ENCODE measurements around the gene ADAMTSL1.

The ADAMTSL1 gene

DNA sequence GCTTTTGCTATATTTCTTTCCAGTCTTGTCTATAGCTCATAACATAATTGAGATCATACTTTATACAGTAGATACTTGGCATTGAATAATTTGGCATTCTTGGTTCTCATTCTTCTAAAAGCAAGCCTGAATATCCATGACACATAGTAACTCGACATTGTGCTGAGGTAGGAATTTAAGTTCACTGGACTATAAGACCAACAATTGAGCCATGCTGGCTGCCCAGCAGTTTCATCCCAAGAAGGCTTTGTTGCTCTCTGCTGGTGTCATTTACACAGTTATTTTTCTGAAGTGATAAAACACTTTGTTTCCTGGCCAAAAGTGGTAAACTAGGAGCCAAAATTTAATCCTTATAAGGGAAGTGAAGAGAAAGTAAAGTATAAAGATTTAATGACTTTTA lies 192.0 kb downstream of the ADAMTSL1 start:
- peak; percentile 32 for DNase-seq (ENCODE audit: low read depth, low spot score)

DNA sequence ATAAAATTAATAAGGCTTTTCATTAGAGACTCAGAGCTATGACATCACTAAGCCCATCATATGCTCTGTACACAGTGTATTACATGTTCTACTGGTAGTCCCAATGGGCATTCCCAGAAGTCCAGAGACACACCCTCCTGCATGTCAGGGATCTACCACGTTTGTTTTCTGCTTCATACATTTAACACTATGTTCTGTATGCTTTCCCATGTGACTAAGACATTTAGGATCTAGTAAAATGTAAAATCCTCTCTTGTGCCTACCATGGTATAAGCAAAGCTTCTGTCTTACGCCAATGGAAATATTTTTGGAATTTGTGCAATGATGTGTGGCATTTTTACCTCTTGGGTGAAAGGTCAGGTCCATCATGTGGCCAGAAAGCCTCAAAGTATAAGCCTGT lies 192.4 kb downstream of the ADAMTSL1 start:
- DNase-seq (ENCODE audit: low read depth, low spot score): peak; percentile 49

DNA sequence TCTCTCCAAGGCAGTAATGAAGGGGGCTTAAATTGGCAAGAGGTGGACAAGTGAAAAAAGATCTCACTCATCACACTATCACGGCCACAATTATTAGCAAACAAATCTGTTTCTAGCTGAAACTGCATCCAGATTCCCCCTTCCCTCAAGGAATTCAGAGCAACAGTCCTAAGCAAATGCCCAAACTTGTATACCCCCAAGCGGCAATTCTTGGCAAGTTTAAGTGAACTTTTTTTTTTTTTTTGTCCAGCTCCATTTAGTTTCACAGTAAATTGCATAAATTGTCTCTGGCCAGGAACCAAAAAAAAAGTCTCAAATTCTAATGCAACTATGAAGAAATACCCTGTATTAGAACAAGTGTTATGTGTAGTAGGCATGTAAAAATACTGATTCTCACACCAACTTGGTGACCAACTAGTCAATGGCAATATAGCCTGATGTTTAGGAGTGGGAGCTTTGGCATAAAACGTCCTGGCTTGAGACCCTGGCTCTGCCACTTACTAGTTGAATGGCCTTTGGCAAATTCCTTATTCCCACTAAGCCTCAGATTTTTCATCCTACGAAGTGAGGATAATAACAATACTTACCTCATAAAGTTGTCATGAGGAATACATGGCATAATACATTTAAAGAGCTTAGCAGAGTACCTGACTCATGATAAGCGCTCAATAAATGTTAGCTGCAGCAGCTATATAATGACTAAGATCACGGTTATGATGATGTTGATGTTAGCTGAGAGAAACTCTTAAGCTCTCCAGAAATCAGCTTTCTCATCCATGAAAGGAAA lies 193.2 kb downstream of the ADAMTSL1 start:
- DNase-seq (ENCODE audit: low read depth, low spot score): peak; percentile 62

DNA sequence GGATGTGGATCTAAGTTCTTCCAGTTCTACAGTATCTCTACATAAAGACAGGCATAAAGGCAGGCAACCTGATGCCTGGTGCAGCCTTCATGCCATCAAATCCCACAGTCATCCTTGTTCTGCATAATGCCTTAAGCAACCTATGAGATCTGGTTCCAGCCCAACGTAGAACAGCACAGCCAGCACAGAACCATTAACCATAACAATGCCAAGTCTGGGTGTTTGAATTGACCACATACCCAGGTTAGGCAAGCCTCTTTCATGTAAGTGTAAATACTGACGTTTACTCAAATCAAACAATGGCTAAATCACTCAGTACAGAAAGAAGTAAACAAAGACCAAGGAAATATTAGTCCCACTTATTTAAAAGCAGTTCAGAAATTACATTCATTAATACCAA lies 195.0 kb downstream of the ADAMTSL1 start:
- DNase-seq (ENCODE audit: low read depth, low spot score): peak; percentile 16

DNA sequence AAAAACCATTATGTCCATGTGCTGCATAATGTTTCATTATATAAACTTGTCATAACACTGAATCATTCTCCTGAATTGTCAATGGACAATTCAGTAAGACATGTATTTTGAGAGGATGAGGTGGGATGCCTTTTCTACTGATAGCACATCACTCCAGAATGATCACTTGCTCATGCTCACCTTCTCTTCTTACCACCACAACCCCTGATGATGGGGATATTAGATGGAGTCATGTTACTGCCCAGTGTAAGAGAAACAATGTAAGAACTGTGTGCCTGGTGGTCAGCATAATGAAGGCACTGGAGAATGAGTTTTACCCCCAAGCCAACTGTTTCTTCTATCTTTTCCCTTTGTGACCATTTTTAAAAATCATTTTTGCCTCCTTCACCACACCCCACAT lies 198.8 kb downstream of the ADAMTSL1 start:
- DNase-seq (ENCODE audit: low read depth, low spot score): no peak

DNA sequence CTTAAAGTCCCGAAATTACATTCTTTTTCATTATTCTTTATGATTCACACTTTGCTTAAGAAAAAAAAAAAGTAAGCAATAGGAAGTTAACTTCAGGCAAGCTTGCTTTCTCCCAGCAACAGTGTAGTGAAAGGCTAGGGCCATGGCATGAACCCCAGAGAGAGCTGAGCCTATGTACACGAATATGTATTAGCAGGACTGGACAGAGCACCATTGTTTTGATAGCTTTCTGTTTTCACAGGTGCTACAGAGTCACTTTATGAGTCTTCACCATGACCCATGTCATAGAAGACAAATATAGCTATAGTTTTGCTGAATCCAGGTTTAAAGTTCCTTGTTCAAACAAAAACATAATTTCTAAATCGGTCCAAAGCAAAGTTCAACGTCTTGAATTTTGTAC lies 199.2 kb downstream of the ADAMTSL1 start:
- DNase-seq (ENCODE audit: low read depth, low spot score): no peak

DNA sequence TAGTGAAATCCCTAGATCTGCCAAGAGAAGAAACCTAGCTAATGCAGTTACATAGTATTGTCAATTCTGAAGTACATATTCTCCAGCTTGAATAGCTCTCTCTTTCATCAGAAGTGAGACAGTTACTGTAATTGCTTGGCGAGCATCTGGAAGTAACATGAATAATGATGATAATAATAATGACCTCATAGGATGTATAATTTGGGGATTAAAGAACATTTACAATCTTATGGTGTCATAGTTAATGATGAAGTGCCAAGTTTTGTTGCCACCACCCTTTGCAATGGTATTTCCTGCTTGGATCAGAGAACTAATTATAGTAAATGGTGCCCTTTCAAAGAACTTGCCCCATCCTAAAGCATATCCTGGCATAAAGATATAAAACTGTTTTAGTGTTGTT lies 201.4 kb downstream of the ADAMTSL1 start:
- DNase-seq (ENCODE audit: low read depth, low spot score): no peak

DNA sequence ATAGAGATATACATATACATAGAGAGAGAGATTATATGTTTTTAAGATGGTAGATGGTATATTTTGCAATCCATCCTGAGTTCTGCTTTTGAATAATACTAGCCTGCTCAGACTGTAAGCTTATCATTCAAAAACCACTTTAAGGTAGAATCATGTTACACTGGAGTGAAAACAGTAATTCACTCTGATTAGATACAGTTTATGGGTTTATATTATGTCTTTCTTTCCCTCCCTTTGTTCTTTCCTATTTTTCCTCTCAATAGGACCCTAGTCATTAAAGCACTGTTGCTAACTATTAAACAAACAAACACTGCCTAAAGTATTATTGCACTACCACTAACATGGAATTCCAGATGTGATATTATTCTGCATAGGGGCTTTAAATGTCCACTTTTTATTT lies 202.0 kb downstream of the ADAMTSL1 start:
- no peak for DNase-seq (ENCODE audit: low read depth, low spot score)

DNA sequence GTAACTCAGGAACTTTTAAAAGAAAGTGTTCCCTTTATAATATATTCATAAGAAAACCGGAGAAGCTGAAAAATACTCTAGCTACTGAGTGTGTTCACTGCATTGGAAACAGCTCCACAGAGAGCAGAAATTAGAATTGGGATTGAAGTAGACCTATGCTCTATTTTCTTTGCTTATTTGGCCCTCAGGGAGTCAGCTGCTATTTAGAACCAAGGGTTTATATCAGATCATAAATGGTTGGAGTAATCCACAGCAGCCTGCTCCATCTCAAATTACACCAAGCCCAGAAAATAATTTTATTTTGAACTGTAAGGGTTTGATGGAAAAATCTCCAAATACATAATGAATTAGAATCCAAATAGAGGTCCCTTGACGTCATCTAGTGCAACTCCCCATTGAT lies 202.6 kb downstream of the ADAMTSL1 start:
- no peak for DNase-seq (ENCODE audit: low read depth, low spot score)

DNA sequence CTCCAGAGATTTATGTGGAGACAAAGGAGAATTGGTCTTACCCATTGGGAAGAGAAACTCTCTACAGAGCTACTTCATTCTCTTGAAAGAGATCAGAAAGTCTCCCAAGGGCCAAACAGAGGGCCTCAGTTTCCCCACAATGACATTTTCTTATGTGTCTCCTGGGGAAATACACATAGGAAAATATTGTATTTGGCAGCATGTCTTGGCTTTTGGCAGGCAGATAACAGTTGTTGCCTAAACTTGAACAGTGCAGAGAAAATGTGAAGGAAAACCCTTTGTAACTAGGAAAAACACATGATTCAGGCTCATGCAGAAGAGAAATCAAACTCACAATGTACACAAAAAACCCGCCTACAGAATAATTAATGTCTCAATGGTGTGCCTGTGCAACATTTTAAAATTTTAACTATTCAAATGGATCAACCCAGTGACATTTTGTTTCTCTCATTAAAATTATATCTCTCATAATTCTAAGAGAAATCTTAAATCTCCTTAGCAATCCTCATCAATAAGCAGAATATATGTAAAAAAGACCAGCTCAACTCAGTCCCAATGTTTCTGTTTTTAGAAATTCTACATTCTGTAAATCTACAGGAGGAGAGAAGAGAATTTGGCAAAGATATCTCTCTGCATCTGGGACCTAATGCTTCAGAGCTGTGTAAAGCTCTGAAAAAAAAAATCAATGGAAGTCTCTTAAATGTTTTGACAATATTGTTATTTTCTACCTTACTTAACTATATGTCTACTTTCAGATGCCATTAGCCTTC lies 205.1 kb downstream of the ADAMTSL1 start:
- peak; percentile 45 for DNase-seq (ENCODE audit: low read depth, low spot score)

DNA sequence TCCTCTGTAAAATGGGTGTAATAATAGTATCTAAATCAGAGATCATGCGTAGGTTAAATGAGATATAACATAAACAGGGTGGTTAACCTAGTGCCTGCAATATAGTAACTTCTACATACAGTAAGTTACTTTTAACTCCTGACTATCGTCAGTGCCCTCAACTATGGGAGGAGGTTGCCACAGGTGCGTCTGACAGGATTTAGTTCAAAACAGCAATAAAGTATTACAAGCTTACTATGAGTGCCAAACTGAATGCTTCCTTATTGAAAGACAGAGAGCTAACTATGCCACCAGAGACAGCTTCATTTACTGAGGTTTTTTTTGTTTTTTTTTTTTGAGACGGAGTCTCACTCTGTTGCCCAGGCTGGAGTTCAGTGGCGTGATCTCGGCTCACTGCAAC lies 209.0 kb downstream of the ADAMTSL1 start:
- no peak for DNase-seq (ENCODE audit: low read depth, low spot score)

DNA sequence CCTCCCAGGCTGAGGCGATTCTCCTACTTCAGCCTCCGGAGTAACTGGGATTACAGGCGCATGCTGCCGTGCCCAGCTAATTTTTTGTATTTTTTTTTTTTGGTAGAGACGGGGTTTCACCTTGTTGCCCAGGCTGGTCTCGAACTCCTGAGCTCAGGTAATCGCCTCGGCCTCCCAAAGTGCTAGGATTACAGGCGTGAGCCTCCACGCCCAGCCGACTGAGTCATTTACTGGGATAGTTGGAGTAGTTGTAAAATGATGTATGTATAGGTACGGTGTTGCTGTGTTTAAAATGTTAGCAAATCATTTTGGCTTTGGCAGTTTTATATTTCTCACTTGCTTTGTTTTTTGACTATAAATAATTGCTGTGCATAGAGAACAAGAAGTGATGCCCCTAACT lies 209.4 kb downstream of the ADAMTSL1 start:
- DNase-seq (ENCODE audit: low read depth, low spot score): no peak

DNA sequence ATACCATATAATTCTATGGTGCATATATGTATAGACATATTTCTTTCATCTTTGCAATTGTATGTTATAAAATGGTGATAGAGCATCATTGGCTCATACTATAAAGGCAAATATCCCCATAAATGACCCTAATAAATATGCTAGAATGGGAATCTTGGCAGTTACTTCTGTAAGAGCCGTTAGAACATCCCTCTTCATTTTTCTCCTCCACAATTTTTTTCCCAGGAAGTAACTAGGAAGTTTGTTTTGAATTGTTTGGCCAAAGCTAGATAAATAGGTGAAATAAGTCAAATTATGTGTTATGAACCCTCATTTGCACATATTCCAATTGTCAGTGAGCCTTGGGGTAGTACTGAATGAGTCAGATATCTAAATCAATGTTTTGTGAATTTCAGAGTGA lies 209.9 kb downstream of the ADAMTSL1 start:
- no peak for DNase-seq (ENCODE audit: low read depth, low spot score)

DNA sequence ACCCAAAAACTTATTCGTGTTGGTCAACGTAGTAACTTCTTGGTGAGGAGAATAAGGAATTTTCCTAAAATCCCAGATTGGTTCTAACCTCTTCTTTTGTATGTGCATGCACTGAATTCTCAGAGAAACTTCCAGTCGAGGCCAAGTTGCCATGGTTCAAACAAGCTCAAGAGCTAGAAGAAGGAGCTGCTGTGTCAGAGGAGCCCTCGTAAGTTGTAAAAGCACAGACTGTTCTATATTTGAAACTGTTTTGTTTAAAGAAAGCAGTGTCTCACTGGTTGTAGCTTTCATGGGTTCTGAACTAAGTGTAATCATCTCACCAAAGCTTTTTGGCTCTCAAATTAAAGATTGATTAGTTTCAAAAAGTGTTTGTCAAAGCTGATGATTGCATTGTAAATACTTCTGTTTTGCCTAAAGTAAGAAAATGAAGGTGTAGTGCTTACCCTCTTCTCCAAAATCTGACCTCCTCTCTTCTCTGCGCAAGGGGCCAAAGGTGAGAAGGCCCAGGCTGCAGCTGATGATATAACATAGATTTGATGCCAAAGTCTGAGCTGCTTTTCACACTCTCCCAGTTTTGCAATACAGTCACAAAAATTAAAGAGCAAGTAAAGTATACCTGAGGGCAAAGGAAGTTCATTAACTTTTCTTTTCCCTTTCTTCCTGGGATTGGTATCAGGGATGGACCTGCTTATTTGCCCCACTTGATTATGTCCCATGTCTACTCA lies 210.8 kb downstream of the ADAMTSL1 start:
- DNase-seq (ENCODE audit: low read depth, low spot score): no peak

DNA sequence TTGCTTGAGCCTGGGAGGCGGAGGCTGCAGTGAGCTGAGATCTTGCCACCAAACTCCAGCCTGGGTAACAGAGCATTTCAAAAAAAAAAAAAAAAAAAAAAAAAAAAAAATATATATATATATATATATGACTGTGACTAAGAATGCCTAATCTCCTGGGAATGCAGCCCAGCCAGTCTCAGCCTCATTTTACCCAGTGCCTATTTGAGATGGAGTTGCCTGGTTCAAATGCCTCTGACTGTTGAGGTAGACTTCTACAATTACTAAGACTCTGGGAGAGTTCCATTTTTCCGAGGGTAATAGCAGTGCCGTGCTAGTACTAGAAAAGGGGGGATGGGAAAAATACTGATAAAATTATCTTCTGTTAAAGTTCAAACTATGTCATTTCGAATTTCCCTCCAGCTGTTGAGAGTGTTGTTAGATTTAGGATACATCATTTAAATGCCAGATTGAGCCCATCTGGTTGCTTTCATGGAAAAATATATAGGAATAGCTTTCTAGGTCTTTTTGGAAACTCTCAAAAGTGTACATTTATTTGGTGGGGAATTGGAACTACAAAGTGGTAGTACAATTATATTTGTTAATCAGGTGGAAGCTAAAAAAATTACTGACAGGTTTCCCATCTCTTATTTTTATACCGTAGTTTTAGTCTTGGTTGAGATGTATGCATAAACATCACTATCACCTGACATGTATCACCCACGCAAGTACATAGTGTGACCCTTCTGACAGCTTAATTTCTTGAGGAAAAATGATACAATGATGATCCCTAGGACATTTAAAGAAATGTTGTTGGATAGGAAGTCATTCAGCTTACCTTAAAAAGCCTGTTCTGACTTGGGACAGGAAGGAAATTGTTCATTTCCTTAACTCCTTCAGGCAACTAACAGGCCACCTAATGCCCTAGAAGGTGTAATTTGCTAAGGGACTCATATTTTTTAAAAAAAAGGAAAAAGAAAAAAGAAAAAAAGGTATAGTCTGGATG lies 214.9 kb downstream of the ADAMTSL1 start:
- no peak for DNase-seq (ENCODE audit: low read depth, low spot score)

DNA sequence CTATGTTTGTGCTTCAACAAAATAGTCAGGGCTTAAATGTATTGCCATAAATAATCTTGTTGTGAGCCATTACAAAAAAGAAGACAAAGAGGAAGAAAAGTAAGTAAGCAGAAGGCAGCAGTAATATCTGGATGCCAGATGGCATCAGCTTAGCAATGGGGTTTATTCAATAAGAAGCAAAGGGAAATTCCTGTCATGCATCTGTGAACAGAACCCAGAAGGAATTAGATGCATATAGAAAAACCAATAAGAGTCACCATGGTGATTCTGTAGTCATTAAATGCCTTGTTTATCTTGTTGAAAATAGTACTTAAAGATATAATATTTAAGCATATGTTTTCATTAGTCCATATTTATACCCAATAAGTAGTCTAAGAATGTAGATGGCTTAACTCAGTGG lies 216.0 kb downstream of the ADAMTSL1 start:
- no peak for DNase-seq (ENCODE audit: low read depth, low spot score)

DNA sequence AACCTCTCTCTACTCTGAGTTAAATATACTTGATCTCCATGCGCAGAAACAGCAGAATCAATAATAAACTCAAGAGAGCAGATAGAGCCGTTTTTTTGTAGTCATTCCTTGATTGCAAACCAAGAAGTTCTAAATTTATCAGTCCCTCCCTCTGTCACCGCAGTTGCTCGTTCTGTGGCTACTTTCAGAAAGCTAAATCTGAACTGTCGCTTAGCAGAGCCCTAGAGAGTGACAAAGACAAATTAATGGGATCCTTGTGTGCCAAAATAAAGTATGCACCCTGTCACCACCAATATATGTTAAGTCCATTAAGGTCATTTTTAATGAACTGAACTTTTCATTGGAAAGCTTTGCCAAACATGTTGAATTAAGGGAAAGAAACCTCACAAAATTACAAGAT lies 218.3 kb downstream of the ADAMTSL1 start:
- DNase-seq (ENCODE audit: low read depth, low spot score): no peak

DNA sequence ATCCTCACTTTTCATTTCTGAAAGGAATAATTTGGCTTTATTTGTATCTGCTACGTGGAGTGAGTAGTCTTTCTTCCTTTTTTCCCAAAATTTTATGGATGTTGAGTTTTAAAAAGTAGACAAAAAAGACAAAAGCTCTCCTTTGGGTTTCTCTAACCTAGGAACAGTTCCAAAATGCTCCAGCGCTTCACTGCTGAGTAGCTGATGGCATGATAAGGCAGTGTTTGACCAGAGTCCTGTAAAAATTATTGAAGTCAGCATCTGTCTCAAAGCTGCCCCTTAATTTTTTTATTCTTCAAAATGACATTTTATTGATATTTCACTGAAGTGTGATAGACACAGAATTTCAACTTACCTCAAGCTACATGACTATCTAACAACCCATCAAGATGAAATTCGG lies 219.0 kb downstream of the ADAMTSL1 start:
- DNase-seq (ENCODE audit: low read depth, low spot score): no peak

DNA sequence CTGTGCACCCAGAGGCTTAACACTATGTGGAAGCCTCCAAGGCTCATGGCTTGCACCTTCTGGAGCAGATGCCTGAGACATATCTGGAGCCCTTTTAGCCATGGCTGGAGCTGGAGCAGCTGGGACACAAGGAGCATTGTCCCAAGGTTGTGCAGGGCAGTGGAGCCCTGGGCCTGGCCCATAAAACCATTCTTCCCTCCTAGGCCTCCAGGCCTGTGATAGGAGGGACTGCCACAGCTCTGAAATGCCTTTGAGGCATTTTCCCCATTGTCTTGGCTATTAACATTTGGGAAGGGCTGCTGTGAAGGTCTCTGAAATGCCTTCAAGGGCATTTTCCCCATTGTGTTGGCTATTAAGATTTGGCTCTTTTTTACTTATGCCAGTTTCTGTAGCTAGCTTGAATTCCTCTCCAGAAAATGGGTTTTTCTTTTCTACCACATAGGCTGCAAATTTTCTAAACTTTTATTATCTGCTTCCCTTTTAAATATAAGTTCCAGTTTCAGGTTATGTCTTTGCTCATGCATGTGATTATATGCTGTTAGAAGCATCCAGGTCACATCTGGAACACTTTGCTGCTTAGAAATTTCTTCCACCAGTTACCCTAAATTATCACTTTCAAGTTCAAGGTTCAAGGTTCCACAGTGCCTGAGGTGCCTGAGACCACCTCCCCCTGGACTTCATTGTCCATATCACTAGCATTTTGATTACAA lies 221.2 kb downstream of the ADAMTSL1 start:
- no peak for DNase-seq (ENCODE audit: low read depth, low spot score)

DNA sequence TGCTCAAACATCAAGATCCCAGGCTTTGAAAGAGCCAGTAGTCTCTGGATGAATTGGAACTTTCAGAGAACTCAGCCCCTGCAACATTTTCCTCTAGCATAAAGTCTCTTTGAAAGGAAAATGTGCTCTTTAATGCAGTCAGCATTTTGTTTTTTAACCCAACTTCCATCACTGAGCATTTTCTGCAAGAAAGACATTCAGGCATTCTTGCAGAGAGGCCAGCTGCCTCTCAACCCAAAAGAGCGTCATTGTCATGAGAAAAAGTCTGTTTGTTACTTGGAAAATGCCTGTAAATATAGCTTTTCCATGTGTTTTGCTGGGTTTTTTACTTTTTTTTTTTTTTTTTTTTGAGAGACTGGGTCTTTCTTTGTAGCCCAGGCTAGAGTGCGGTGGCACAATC lies 225.0 kb downstream of the ADAMTSL1 start:
- DNase-seq (ENCODE audit: low read depth, low spot score): no peak

DNA sequence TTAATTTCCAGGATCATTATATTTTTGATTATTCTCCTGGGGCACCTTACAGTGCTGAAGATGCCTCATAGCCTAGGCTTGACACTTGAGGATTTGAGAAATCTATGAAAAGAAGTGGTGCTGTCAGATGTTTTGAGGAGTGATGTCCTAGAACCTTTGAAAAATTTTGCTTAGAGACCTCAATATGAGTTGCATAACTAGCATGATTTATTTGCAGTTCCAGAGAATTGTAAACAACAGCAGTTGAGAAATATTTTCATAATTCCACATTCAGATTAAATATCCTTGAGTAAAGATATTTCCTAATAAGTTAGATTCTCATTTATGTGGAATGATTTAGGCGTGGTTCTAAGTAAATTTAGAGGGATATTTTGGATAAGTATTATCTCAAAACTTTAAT lies 225.8 kb downstream of the ADAMTSL1 start:
- DNase-seq (ENCODE audit: low read depth, low spot score): no peak
